DND-41 (cell line): ENCODE results near the gene EML3.

Experiments used
- EZH2 ChIP-seq: IDR thresholded peaks from 3 replicates; pipeline ENCODE4 v1.6.1; 2012; ENCODE audit warnings: borderline replicate concordance, low read depth, mild to moderate bottlenecking, moderate library complexity, low read length, inconsistent platforms; ENCODE audit not compliant: severe bottlenecking
- TF ChIP-seq, protein P1 (sequence below): IDR thresholded peaks from 2 replicates; pipeline ENCODE4 v1.5.1; 2012; ENCODE audit warnings: borderline replicate concordance, low read length, moderate library complexity, mild to moderate bottlenecking; ENCODE audit not compliant: poor library complexity, severe bottlenecking; ENCODE audit errors: extremely low read depth

DNA sequence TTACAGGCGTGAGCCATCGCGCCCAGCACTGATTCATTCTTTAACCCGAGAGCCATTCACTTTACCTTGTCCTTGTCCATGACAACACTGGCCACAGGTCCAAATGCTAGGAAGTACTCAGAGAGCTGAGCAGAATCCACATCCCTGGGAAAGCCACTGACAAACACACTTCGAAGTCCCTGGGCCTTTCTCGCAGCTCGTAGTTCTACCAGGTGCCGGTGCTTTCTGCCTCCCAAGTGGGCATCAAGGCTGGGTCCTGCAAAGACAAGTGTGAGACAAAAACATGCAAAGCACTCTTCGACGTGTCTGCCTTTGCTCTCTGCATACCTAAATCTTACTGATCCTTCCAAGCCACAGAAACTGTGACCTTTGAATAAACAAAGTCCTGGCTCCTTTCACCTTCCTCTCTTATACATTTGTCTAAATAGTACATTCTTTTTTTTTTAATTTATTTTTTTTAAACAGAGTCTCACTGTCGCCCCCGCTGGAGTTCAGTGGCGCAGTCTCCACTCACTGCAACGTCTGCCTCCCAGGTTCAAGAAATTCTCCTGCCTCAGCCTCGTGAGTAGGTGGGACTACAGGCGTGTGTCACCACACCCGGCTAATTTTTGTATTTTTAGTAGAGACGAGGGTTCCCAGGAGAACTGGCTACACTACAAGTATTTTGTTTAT lies 23.5 kb downstream of the EML3 start:
- TF ChIP-seq, protein P1, sequence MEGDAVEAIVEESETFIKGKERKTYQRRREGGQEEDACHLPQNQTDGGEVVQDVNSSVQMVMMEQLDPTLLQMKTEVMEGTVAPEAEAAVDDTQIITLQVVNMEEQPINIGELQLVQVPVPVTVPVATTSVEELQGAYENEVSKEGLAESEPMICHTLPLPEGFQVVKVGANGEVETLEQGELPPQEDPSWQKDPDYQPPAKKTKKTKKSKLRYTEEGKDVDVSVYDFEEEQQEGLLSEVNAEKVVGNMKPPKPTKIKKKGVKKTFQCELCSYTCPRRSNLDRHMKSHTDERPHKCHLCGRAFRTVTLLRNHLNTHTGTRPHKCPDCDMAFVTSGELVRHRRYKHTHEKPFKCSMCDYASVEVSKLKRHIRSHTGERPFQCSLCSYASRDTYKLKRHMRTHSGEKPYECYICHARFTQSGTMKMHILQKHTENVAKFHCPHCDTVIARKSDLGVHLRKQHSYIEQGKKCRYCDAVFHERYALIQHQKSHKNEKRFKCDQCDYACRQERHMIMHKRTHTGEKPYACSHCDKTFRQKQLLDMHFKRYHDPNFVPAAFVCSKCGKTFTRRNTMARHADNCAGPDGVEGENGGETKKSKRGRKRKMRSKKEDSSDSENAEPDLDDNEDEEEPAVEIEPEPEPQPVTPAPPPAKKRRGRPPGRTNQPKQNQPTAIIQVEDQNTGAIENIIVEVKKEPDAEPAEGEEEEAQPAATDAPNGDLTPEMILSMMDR: peak; percentile 44
- TF ChIP-seq EZH2: no peak
